Activated T-helper 9 cell treated with anti-CD3 and anti-CD28 coated beads, Interleukin-2, amount 50 U/mL, for 16 hours (primary cell): Measurements from ENCODE around the gene HSPA2.
"Not testable (repeated sequence)": the region's sequence is repeated elsewhere in the genome, so short reads cannot be mapped to it uniquely, and the experiment has no call there.

Experiments used
- DNase-seq: peaks from one replicate; pipeline ENCODE4 v3.0.0-alpha.2; 2020; ENCODE audit warnings: low read depth

The HSPA2 gene

DNA sequence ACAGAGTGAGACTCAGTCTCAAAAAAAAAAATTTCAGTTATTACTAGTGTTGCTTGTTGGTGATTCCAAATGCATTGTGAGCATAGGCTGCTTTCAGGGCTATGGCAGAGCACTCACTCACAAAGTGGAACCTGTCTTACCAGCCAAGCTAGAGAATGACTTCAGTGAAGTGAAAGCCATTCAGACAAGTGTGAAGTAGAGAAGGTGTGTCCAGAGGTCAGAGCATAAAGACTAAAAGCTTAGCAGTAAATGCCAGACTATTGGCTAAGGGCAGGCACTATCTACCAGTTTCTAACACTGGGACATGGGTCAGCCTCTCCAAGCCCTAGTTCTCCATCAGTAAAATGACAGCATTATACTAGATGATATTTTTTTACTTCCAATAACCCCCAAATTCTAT, 21.9 kb downstream of the HSPA2 start:
- DNase-seq = no peak

DNA sequence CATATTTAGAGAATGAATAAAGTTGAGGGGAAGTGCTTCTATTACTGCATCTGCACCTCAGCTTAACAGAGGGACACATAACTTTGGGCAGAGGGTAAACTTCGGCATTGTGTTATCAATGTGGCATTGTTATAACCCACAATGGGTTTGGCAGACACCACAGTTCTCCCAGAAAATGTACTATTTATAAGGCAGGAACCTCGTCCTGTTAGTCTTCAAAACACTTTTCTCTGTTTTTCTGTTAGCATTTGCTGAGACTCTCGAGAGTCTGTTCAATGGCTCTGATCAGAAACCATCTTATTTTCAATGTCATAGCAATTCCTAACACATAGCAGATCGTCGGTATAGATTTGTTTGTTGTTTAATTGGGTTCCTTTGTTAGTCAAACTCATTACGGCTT, 23.2 kb downstream of the HSPA2 start:
- no peak for DNase-seq

DNA sequence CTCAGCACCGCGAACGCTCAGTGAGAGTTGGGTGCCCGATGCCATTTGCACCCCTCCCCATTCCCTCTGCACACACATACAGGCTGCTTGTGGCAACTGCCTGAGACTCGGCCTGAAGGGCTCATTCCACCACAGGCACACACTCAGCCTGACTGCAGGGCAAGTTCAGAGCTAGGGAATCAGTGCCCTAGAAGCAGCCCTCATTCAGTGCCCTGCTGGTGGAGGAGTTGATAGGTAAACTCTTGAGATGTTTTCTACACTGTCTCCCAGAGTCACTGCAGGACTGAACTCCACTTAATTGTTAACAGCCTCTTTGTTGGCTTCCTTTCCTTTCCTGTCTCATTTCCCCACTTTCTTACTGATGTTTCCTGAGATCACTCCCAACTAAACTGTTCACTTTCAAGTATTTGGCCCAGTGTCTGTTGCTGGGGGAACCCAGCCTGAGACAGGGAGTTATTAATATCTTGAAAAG, 26.1 kb downstream of the HSPA2 start:
- DNase-seq = no peak

DNA sequence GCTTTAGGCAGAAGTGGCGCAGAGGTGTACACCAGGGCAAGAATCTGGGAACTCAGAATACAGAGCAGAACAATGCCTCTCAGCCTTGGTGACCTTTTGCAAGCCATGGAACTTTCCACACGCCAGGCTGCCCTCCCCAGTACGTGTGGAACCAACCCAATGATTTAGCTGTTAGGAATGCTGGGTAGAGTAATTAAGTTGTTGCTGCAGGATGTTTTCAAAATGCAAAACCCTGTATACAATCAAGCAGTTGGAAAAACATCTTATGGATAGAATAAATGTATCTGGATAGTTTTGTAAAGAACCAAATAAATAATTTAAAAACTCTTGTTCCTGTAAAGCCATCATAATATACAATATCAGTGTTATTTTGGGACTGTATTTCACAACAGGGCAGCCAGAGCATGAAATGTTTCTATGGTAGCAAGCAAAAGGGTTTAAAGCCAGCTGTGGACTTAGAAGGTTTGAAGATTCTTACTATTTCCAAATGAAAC, 28.6 kb downstream of the HSPA2 start:
- DNase-seq = no peak

DNA sequence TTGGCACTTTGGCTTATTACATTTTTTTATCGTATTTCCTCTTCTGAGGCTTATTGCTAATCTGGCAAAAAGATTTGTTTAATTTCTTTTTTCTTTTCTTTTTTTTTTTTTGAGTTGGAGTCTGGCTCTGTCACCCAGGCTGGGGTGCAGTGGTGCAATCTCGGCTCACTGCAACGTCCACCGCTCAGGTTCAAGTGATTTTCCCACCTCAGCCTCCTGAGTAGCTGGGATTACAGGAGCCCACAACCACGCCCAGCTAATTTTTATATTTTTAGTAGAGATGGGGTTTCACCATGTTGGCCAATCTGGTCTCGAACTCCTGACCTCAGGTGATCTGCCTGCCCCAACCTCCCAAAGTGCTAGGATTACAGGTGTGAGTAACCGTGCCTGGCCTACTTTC, 29.1 kb downstream of the HSPA2 start:
- DNase-seq = not testable (repeated sequence)

DNA sequence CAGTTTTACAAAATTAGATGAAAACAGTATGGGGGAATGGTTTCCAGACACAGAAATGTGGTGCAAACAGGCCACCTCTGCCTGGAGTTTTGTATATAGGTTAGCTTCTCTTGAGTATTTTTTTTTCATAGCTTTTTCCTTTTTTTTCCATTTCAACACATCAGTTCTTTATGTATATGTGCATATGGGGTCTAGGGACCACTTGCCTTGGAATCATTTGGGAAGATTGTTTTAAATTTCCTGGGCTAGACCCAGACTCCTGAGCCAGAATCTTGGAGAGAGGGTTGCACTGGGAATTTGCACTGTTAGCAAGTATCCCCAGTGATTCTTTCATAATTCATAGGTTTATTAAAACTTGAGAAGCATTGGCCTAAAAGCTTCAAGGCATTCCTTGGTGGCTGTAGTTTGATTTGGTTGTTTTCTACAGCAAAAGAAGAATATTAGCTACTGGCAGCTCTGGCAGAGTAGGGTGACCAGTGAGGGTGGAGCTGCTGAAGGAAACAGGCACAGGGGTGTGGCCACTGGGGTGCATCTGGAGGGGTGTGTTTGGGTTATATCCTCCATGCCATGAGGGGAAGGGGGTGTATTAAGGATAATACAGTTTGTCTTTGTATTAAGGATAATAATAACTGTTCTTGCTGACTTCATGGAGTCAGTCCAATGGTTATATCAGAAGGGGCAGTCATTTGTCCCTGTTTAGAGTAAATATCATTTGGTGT, 32.0 kb downstream of the HSPA2 start:
- no peak for DNase-seq

DNA sequence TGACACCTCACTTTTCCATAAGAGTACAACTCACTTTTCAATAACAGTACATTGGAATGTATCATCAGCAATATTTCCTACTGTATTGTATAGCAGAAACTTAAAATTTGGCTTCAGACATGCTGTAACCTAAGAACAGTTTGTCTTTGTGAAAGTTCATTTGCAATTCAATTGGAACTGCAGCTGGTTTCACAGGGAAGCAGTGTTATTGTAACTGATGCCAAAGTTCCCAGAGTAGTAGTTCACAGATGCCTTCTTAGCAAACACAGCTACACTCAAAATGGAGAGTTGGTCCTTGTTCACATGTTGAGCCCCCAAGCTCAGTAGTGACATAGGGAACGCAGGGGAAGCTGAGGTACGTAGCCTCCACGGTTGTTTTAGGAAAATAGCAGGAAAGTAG, 32.6 kb downstream of the HSPA2 start:
- no peak for DNase-seq

DNA sequence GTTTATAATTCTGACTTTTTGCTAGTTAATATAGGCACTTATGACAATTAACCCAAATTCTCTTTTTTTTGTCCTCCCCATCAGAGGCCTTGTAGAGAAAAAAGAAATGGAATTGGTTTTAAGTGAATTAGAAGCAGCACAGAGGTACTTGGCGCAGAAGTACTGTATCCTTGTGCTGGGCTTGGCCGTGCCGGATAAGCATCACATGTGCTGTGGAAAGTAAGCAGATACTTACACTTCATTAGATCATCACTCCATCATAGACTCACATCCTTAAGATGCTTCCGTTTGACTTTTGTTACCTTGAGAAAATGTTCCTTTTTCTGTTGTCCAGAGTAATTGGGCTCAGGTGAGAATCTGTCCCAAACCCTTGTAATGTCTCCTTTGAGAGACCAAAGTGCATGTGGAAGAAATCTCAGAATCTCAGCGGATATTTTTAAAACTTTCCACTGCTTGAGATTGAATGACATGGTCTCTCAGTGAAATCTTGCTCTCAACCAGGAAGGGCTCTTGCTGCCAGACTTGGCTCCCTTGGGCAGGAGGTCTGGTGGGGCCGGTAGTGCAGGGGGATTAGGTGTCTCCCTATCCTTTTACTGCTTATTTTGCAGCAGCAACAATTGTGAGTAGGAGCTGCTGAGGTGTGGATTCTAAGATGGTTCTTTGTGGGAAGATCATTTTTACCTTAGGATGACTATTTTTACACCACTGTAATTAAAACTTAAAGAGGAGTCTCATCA, 34.0 kb downstream of the HSPA2 start:
- no peak for DNase-seq

DNA sequence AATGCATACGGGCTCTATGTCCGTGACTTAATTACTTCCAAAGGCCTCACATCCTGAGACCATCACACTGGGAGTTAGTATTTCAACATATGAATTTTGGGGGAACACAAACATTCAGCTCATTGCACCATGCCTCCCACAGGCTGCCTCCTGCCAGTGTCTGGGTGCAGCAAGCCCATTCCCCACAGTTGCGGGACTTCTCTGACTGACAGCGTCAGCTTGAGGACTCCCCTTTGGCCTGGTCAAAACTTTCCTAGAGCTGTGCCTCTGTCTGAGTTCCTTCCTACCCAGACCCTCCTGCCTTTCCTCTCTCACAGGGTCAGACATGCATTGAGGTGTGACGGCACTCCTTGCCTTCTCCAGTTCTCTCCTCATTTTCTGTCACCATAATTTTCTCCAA, 36.7 kb downstream of the HSPA2 start:
- no peak for DNase-seq

DNA sequence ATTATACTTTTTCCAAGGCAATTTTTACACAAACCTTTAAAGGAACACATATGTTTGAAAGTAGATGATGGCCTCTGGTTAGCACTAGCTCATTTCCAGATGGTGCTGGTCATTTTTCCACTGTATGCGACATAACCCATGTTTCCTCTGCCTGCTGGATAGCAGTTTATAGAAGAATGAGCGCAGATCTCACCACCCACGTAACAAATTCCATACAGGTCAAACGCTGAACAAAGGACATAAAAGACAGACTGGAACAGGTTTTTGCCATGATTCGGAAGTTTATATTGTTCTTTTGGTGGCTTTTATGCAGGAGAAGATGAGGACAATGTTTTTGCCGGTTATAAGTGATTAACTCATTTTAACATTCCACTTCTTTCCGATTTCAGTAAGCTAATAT, 39.9 kb downstream of the HSPA2 start:
- no peak for DNase-seq

DNA sequence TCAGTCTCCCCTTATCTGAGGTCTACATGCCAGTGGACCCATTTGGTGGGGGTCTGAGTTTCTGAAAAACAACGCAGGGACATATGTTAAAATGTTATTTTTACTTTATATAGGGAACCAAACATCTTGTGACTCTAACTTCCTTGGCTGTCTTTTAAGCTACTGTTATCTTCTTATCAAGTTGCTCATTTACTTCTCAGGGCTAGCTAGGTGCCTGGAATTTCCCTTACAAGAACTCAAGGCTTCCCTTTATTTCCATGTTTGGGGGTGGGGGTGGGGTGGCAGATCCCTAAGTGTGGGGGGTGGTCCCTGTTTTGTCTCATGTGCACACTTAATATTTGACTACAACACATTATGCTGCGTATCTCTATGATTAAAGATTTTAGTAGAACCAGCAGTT, 40.8 kb downstream of the HSPA2 start:
- no peak for DNase-seq

DNA sequence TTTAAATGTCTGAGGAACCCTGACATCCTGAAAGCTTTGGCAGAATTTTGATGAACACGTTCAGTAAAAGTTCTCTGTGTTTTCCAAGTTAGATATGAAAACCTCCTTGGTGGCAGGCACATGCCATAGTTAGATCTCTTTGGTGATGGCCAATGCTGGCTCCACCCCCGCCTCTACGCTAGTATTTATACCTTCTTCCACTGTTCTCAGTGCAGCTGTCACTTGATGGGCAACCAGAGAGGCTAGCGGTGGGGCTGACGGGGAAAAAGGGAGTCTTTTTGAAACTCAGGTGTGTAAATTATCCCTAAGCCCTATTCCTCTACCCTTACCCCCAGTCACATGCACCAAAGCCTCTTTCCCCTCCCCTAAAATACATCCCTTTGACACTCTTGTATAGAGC, 41.3 kb downstream of the HSPA2 start:
- no peak for DNase-seq

DNA sequence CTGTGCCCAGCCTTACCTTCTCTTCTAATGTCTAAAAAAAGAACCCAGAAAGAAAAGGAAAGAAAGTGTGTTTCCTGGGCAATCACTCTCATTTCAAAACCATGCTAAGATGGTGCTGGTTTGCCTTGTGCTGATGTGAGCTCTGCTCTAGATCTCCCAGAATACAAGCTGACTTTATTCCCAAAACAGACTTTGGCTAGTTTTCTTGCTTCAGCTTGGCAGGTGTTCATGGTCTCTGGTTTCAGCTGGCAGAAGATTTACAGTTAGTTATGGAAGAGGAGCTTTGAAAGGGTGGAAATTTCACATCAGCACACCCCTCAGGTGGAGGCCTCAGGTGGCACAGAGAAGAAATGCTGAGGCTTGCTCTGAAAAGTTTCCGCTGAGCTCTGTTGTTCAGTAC, 43.6 kb downstream of the HSPA2 start:
- no peak for DNase-seq

DNA sequence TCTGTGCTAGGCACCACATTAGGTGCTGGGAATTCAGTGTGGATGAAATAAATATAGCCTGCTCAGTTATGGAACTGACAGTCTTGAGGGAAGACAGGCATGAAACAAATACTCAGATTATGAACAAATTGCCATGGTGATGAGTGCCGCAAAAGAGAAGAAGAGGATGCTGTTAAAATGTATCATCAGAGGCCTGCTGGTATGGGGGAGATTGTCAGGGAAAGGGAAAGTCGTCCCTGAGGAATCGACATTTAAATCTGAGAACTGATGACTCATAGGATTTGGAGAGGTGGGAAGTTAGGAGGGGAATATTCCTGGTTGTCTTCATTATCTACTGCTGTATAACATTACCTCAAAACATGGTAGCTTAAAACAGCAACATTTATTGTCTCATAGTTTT, 51.3 kb downstream of the HSPA2 start:
- no peak for DNase-seq
